ENCODE results near the gene HNRNPA1.
A peak's percentile ranks its signal among the peaks of the same experiment; 100 is the strongest.

The HNRNPA1 gene

DNA sequence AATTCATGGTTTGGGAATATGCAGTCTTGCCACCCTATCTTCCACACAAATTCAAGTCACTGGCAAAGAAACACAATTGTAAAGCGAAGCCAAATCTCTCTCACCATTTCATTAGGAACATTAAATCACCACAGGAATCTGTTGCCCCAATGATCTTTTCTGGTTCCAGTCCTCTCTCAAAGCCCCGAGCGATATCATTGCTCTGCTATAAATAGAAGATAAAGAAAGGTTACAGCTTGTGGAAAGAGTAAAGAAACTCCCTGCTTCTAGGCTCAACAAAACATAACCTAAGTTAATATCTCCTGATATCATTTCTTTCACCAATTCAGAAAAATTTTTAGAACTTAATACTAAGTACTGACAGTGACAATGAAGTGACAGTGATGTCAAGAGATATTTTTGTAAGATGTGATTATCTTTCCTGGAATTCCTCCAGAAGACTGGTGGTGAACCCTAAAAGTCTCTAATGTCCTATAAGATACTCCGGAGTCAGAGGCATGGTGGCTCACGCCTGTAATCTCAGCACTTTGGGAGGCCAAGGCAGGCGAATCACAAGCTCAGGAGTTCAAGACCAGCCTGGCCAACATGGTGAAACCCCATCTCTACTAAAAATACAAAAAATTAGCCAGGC is 34.4 kb upstream of the HNRNPA1 start:
- TF ChIP-seq, protein P1, sequence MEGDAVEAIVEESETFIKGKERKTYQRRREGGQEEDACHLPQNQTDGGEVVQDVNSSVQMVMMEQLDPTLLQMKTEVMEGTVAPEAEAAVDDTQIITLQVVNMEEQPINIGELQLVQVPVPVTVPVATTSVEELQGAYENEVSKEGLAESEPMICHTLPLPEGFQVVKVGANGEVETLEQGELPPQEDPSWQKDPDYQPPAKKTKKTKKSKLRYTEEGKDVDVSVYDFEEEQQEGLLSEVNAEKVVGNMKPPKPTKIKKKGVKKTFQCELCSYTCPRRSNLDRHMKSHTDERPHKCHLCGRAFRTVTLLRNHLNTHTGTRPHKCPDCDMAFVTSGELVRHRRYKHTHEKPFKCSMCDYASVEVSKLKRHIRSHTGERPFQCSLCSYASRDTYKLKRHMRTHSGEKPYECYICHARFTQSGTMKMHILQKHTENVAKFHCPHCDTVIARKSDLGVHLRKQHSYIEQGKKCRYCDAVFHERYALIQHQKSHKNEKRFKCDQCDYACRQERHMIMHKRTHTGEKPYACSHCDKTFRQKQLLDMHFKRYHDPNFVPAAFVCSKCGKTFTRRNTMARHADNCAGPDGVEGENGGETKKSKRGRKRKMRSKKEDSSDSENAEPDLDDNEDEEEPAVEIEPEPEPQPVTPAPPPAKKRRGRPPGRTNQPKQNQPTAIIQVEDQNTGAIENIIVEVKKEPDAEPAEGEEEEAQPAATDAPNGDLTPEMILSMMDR (IDR thresholded peaks at IDR 0.05; ENCODE audit: low read depth, low read length, missing control alignments): no peak
- H3K4me3 ChIP-seq (replicated peaks; ENCODE audit: low read depth, low read length): no peak overlapping the region
- no peak for DNase-seq (ENCODE audit: extremely low read depth, low read depth)

DNA sequence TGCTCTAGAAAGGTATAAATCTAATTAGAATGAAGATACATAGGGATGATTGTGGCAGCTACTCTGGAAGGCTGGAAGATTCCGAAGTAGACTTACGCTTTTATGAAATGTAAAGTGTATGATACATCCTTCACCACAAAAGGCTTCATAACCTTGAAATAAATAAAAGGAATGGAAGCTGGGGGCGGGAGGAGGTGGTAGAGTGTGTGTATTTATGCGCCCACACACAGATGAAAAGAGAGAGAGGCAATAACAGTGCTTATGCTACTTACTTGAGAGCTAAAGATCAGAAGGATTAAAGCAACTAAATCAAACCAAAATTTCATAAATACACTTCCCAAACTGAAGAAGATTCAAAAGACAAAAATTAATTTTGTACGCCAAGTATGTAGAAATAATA is 31.0 kb upstream of the HNRNPA1 start:
- no peak for DNase-seq (ENCODE audit: extremely low read depth, low read depth)
- TF ChIP-seq, protein P1 (IDR thresholded peaks at IDR 0.05; ENCODE audit: low read depth, low read length, missing control alignments): no peak
- H3K4me3 ChIP-seq (replicated peaks; ENCODE audit: low read depth, low read length): no peak overlapping the region

DNA sequence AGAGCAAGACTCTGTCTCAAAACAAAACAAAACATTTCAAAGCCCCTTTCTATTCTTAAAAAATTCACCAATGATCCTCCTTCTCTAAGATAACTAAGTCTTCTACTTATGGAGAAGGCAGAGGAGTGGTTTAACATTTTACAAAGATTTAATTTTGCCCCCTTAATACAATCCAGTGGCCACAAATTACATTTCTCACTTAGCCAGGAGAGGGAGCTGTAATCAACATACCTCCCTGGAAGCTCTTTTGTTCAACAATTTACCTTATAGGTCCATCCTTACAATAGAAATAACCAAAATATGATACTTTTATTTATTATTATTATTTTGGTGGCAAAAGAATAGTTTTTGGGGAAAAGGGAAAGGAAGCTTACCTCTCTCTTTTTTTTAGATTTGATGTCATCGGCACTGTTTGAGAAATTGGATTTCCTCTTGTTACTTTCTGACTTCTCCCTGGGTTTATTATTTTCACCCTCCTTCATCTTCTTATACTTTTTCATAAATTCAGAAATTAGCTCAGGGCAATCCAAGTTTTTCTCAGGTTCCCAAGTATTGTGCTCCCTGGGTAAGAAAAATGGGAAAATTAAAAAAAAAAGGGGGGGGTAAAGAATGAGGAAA is 28.8 kb upstream of the HNRNPA1 start:
- no peak for DNase-seq (ENCODE audit: extremely low read depth, low read depth)
- H3K4me3 ChIP-seq (replicated peaks; ENCODE audit: low read depth, low read length): no peak overlapping the region
- TF ChIP-seq, protein P1 (IDR thresholded peaks at IDR 0.05; ENCODE audit: low read depth, low read length, missing control alignments): peak; percentile 55

DNA sequence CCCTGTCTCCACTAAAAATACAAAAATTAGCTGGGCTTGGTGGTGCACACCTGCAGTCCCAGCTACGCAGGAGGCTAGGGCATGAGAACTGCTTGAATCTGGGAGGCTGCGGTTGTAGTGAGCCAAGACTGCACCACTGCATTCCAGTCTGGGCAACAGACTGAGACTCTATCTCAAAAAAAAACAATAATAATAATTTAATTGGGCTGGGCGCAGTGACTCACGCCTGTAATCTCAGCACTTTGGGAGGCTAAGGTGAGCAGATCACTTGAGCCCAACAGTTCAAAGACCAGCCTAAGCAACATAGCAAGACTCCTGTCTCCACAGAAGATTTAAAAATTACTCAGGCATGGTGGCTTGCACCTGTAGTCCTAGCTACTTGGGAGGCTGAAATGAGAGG is 27.3 kb upstream of the HNRNPA1 start:
- TF ChIP-seq, protein P1 (IDR thresholded peaks at IDR 0.05; ENCODE audit: low read depth, low read length, missing control alignments): no peak

DNA sequence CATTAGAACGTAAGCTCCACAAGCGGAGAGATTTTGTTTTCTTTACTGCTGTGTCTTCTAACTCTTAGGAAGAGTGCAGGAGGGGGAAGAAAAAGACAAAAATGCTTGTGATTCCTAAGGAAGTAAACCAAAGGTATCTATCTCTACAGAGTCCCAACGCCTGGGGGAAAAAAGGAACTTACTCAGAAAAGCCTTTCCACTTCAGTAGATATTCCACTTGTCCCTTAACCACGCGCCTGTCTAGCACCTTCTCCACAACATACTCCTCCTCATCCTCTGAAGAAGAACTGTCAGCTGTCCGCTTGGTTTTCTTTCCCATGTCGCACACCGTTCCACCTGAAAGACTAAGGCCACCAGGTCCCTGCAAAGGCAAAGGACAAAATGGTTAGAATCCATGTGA is 23.2 kb upstream of the HNRNPA1 start:
- H3K4me3 ChIP-seq (replicated peaks; ENCODE audit: low read depth, low read length): no peak overlapping the region
- DNase-seq (ENCODE audit: extremely low read depth, low read depth): no peak
- TF ChIP-seq, protein P1 (IDR thresholded peaks at IDR 0.05; ENCODE audit: low read depth, low read length, missing control alignments): no peak

More for the DNA sequence above, 27.3 kb upstream of the HNRNPA1 start:
- no peak overlapping the region for H3K4me3 ChIP-seq (replicated peaks; ENCODE audit: low read depth, low read length)
- no peak for DNase-seq (ENCODE audit: extremely low read depth, low read depth)

DNA sequence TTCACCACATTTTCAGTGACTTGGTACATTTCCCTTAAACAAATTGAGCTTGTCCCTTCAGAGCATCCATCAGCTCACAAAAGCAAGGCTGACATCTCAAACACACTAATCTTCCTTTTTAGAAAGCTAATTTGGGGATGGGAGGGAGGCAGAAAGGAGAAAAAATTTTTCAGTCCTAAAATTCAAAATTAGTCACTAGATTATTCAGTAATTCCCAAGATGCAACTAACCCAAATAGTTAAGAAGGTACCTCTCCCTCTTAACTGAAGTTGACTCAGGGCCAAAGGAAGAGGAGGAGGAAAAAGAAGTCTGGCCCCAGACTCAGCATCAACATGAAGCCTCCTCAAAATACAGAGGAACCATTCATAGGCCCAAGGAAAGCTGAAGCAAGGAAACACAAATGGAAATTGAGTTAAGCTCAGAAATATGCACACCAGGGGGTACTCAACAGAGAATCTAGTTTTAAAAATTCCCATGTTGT is 22.3 kb upstream of the HNRNPA1 start:
- TF ChIP-seq, protein P1 (IDR thresholded peaks at IDR 0.05; ENCODE audit: low read depth, low read length, missing control alignments): no peak
- DNase-seq (ENCODE audit: extremely low read depth, low read depth): no peak
- H3K4me3 ChIP-seq (replicated peaks; ENCODE audit: low read depth, low read length): peak overlapping the region; percentile 41
